ENCODE measurements around the gene MEIS2.

Gene MEIS2

DNA sequence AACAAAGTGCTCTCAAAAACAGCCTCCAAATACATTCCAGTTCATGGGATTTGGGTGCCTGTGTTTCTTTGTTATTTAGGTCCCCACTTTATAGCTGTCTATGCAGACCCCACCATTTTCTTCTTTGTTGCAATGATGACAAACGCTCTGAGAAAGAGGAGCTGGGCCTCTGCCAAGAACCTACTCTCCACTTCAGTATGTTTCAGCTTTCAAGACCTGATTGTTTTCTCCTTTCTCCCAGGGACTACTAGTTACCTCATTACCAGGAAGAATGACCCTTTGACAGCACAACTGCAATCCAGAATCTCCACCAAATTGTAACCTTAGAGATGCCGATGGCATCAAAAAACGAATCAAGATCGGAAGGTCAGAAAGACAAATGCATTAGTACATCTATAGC, 236.8 kb downstream of the MEIS2 start:
- no peaks in the 10 kb centered on the region for H3K27me3 ChIP-seq (replicated peaks; ENCODE audit: control insufficient read depth, insufficient read depth, low read length, poor library complexity, severe bottlenecking)
- no peaks in the 10 kb centered on the region for H3K36me3 ChIP-seq (ENCODE audit: control insufficient read depth, insufficient read depth, low read length)
- H3K27ac ChIP-seq (ENCODE audit: insufficient read depth, low read length, poor library complexity, severe bottlenecking): no peak overlapping the region
- H3K4me3 ChIP-seq (ENCODE audit: insufficient read depth, low read depth, low read length, poor library complexity, severe bottlenecking): no peak overlapping the region
- H3K4me1 ChIP-seq (ENCODE audit: control insufficient read depth, insufficient read depth, low read length, poor library complexity, severe bottlenecking): no peaks in the 10 kb centered on the region
- no peak for DNase-seq
- no peaks in the 10 kb centered on the region for H3K9me3 ChIP-seq (ENCODE audit: control insufficient read depth, low read length)

DNA sequence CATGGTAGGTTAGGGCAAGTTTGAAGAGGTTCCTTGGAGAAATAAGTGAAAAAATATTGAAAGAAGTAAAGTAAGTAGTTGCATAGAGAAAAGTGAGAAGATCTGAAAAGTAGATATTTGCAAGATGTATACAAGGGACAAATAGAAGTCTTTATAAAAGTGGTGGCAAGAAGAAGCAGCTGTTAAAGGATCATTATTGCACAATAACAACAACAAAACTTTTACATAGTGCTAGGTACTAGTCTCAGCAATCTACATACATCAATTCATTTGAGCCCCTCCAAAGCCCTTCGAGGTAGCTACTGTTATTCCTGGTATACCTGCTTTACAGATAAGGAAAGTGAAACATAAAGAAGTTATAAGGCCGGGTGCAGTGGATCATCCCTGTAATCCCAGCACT, 239.6 kb downstream of the MEIS2 start:
- no peak for DNase-seq
- Histone ChIP-seq H3K4me3 (ENCODE audit: insufficient read depth, low read depth, low read length, poor library complexity, severe bottlenecking) (no peak overlapping the region), H3K36me3 (ENCODE audit: control insufficient read depth, insufficient read depth, low read length) (no peaks in the 10 kb centered on the region), H3K9me3 (ENCODE audit: control insufficient read depth, low read length) (no peaks in the 10 kb centered on the region), H3K4me1 (ENCODE audit: control insufficient read depth, insufficient read depth, low read length, poor library complexity, severe bottlenecking) (no peaks in the 10 kb centered on the region), H3K27me3 (replicated peaks; ENCODE audit: control insufficient read depth, insufficient read depth, low read length, poor library complexity, severe bottlenecking) (no peaks in the 10 kb centered on the region), H3K27ac (ENCODE audit: insufficient read depth, low read length, poor library complexity, severe bottlenecking) (no peak overlapping the region)

DNA sequence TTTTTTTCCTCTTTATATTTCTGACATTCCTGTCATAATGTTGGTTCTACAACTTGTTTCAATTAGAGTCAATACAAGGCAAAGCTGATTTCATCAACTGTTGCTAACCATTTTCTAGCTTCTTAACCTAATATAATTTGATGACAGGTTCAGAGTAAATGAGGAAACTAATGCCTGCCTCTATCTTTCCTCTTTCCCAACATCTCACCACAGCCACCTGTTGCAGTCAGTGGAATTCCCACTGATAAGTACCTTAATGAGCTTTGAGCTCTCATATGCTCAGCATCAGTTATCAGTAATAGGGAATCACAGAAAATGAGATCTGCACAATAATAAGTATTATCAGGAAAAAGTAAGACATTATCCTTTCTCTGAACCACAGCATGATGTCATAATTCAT, 241.9 kb downstream of the MEIS2 start:
- Histone ChIP-seq H3K27me3 (replicated peaks; ENCODE audit: control insufficient read depth, insufficient read depth, low read length, poor library complexity, severe bottlenecking) (no peaks in the 10 kb centered on the region), H3K4me1 (ENCODE audit: control insufficient read depth, insufficient read depth, low read length, poor library complexity, severe bottlenecking) (no peaks in the 10 kb centered on the region), H3K9me3 (ENCODE audit: control insufficient read depth, low read length) (no peaks in the 10 kb centered on the region), H3K27ac (ENCODE audit: insufficient read depth, low read length, poor library complexity, severe bottlenecking) (no peak overlapping the region), H3K4me3 (ENCODE audit: insufficient read depth, low read depth, low read length, poor library complexity, severe bottlenecking) (no peak overlapping the region), H3K36me3 (ENCODE audit: control insufficient read depth, insufficient read depth, low read length) (no peaks in the 10 kb centered on the region)
- DNase-seq: no peak

DNA sequence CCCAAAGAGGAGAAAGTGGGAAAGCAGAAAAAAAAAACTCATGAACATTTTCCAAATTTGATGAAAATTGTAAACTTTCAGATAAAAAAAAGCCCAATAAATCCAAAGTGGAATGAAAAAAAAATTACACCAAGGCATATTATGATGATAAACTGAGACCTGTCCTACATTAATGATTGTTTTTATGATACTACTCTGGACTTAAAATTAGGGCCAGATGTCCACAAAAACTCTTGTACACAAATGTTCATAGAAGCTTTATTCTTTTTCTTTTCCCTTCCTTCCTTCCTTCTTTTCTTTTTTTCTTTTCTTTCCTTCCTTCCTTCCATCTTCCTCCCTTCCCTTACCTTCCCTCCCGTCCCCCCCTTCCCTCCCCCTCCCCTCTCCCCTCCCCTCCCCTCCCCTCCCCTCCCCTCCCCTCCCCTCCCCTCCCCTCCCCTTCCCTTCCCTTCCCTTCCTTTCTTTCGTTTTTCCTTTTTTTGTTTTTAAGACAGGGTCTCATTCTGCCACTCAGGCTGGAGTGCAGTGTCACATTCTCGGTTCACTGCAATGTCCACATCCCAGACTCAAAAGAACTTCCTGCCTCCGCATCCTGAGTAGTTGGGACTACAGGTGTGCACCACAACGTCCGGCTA, 243.9 kb downstream of the MEIS2 start:
- no peaks in the 10 kb centered on the region for H3K9me3 ChIP-seq (ENCODE audit: control insufficient read depth, low read length)
- no peak overlapping the region for H3K4me3 ChIP-seq (ENCODE audit: insufficient read depth, low read depth, low read length, poor library complexity, severe bottlenecking)
- H3K36me3 ChIP-seq (ENCODE audit: control insufficient read depth, insufficient read depth, low read length): no peaks in the 10 kb centered on the region
- H3K27me3 ChIP-seq (replicated peaks; ENCODE audit: control insufficient read depth, insufficient read depth, low read length, poor library complexity, severe bottlenecking): no peaks in the 10 kb centered on the region
- DNase-seq: no peak
- no peaks in the 10 kb centered on the region for H3K4me1 ChIP-seq (ENCODE audit: control insufficient read depth, insufficient read depth, low read length, poor library complexity, severe bottlenecking)
- H3K27ac ChIP-seq (ENCODE audit: insufficient read depth, low read length, poor library complexity, severe bottlenecking): no peak overlapping the region

DNA sequence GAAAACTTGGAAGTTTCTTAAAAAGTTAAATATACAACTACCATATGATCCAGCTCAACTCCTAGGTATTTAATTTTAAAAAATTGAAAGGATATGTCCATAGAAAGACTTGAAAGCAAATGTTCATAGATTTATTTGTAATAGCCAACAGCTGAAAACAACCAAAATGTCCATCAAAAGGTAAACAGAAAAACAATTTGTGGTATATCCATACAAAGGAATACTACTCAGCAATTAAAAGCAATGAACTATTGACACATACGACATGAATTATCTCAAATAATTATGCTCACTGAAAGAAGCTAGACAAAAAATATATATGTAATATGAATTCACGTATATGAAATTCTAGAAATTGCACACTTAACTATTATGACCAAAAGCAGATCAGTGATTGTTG, 249.5 kb downstream of the MEIS2 start:
- H3K4me3 ChIP-seq (ENCODE audit: insufficient read depth, low read depth, low read length, poor library complexity, severe bottlenecking): no peak overlapping the region
- no peaks in the 10 kb centered on the region for H3K4me1 ChIP-seq (ENCODE audit: control insufficient read depth, insufficient read depth, low read length, poor library complexity, severe bottlenecking)
- H3K9me3 ChIP-seq (ENCODE audit: control insufficient read depth, low read length): no peaks in the 10 kb centered on the region
- no peak overlapping the region for H3K27ac ChIP-seq (ENCODE audit: insufficient read depth, low read length, poor library complexity, severe bottlenecking)
- no peaks in the 10 kb centered on the region for H3K36me3 ChIP-seq (ENCODE audit: control insufficient read depth, insufficient read depth, low read length)
- no peak for DNase-seq
- H3K27me3 ChIP-seq (replicated peaks; ENCODE audit: control insufficient read depth, insufficient read depth, low read length, poor library complexity, severe bottlenecking): no peaks in the 10 kb centered on the region

DNA sequence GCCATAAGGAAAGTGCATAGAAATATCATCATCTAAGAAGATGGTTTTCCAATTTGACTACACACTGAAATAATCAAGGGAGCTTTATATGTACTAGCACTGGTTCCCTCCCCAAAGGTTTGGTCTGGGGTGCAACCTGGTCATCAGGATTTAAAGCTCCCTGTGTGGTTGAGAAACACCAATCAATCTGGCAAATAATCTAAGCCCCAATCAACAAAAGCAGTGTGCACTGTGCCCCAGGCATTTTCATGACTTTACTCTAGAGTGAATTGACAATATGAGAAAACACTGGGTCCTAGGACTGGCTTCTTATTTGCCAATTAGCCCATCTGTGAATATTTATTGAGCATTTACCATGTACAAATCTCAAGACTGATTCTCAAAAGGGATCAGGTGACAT, 255.1 kb downstream of the MEIS2 start:
- no peaks in the 10 kb centered on the region for H3K4me1 ChIP-seq (ENCODE audit: control insufficient read depth, insufficient read depth, low read length, poor library complexity, severe bottlenecking)
- no peak for DNase-seq
- H3K27ac ChIP-seq (ENCODE audit: insufficient read depth, low read length, poor library complexity, severe bottlenecking): no peak overlapping the region
- H3K36me3 ChIP-seq (ENCODE audit: control insufficient read depth, insufficient read depth, low read length): no peaks in the 10 kb centered on the region
- H3K9me3 ChIP-seq (ENCODE audit: control insufficient read depth, low read length): no peaks in the 10 kb centered on the region
- no peak overlapping the region for H3K4me3 ChIP-seq (ENCODE audit: insufficient read depth, low read depth, low read length, poor library complexity, severe bottlenecking)
- no peaks in the 10 kb centered on the region for H3K27me3 ChIP-seq (replicated peaks; ENCODE audit: control insufficient read depth, insufficient read depth, low read length, poor library complexity, severe bottlenecking)

DNA sequence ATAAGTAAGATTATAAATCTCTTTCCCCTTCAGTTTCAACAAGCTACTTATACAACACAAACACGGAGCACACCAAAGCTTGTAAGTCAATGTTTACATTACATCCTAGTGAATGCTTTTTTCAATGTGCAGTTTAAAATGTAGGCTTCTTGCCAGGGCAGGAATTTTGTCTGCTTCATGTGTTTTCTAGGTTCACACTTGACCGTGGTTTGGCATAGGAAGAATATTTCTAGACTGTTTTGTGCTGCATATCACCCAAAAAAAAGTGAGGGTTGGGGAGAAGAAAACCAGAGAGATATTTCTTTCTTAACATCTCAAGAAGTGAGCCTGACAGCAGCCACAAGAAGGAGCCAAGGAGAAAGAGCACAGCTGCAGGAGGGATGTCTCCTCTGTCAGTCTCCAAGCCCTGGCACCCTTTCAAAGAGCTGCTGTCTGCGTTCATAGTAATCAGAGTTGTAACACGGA, 255.8 kb downstream of the MEIS2 start:
- no peak for DNase-seq
- no peaks in the 10 kb centered on the region for H3K4me1 ChIP-seq (ENCODE audit: control insufficient read depth, insufficient read depth, low read length, poor library complexity, severe bottlenecking)
- H3K27ac ChIP-seq (ENCODE audit: insufficient read depth, low read length, poor library complexity, severe bottlenecking): no peak overlapping the region
- H3K4me3 ChIP-seq (ENCODE audit: insufficient read depth, low read depth, low read length, poor library complexity, severe bottlenecking): no peak overlapping the region
- no peaks in the 10 kb centered on the region for H3K9me3 ChIP-seq (ENCODE audit: control insufficient read depth, low read length)
- H3K27me3 ChIP-seq (replicated peaks; ENCODE audit: control insufficient read depth, insufficient read depth, low read length, poor library complexity, severe bottlenecking): no peaks in the 10 kb centered on the region
- no peaks in the 10 kb centered on the region for H3K36me3 ChIP-seq (ENCODE audit: control insufficient read depth, insufficient read depth, low read length)

DNA sequence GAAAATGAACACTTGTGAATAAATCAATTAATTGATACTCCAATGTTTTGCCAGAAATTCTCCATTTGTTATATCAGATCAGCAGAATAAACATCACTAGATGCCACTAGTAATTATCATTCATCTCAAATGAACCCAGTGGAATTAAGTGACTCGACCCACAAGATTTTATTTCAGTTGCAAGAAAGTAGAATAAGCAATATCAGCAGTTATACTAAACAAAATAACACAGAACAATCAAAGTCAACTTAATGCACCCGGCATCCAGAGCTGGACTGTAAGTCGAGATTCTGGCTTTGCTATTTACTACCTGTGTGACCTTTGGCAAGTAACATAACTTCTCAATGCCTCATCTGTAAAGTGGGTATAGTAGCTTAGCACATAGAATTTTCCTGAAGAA, 256.5 kb downstream of the MEIS2 start:
- H3K27me3 ChIP-seq (replicated peaks; ENCODE audit: control insufficient read depth, insufficient read depth, low read length, poor library complexity, severe bottlenecking): no peaks in the 10 kb centered on the region
- no peak for DNase-seq
- no peaks in the 10 kb centered on the region for H3K36me3 ChIP-seq (ENCODE audit: control insufficient read depth, insufficient read depth, low read length)
- no peak overlapping the region for H3K4me3 ChIP-seq (ENCODE audit: insufficient read depth, low read depth, low read length, poor library complexity, severe bottlenecking)
- no peaks in the 10 kb centered on the region for H3K9me3 ChIP-seq (ENCODE audit: control insufficient read depth, low read length)
- H3K27ac ChIP-seq (ENCODE audit: insufficient read depth, low read length, poor library complexity, severe bottlenecking): no peak overlapping the region
- H3K4me1 ChIP-seq (ENCODE audit: control insufficient read depth, insufficient read depth, low read length, poor library complexity, severe bottlenecking): no peaks in the 10 kb centered on the region

DNA sequence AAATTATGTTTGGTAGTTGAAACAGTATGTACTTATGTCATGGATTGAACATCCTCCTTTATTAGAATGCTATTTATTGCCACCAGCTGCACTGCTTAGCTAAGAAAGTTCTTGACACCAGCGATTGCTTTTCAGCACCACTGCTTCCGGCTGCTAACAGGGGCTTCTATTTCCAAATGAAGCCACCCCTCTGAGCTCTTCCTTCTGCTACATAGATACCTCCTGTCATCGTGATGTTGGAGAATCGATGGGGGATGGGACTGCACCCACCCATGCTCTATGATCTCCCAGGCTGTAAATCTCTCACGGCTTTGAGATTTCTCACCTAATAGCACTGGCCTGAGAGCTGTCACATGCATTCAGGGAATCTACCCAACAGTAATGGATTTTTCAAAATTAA, 259.2 kb downstream of the MEIS2 start:
- Histone ChIP-seq H3K4me3 (ENCODE audit: insufficient read depth, low read depth, low read length, poor library complexity, severe bottlenecking) (no peak overlapping the region), H3K36me3 (ENCODE audit: control insufficient read depth, insufficient read depth, low read length) (no peaks in the 10 kb centered on the region), H3K27me3 (replicated peaks; ENCODE audit: control insufficient read depth, insufficient read depth, low read length, poor library complexity, severe bottlenecking) (no peaks in the 10 kb centered on the region), H3K4me1 (ENCODE audit: control insufficient read depth, insufficient read depth, low read length, poor library complexity, severe bottlenecking) (no peaks in the 10 kb centered on the region), H3K27ac (ENCODE audit: insufficient read depth, low read length, poor library complexity, severe bottlenecking) (no peak overlapping the region), H3K9me3 (ENCODE audit: control insufficient read depth, low read length) (no peaks in the 10 kb centered on the region)
- no peak for DNase-seq
